ENCODE data around the gene MACROD1.

MACROD1 gene

GRCh38 chr11:64110465-64111375 is 55.2 kb downstream of the MACROD1 start:
- DNase-seq, result no peak

DNA sequence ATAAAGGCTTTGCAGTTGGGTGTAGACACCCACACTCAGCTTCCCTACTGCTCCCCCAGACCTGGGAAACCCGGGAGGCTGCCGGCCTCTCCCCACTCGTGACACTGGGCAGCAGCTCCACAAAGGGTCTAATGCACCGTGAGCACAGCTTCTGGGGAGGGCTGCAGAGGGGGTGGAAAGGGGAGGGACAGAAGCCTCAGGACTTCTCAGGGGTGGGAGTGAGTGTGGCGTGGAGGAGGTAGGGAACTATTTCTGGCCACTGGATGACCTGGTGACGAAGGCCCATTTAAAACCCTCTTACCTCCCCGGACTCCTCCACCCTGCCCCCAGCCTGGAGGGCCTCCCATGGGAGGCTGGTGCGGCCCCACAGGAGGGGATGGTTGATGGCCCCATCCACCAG is 56.6 kb downstream of the MACROD1 start:
- DNase-seq, result no peak

DNA sequence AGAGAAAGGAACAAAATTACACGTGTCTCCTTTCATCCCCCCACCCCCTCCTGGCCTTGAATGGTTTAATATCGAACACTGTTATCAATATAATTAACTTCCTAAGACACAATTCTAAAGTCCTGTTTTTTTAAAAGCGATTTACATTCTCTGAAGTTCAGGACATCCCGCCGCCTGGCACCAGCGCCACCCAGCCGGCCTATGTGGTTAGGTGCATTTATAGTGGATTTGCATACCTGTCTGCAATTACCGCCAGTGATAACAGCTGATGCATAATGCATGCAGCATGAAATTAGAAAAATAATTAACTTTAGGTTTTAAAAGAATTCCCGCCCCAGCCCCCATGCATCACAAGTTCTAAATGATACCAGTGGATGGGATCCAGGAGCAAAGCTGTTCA is 58.6 kb downstream of the MACROD1 start:
- DNase-seq, result no peak

GRCh38 chr11:64104632-64105031 is 61.3 kb downstream of the MACROD1 start:
- no peak for DNase-seq

DNA sequence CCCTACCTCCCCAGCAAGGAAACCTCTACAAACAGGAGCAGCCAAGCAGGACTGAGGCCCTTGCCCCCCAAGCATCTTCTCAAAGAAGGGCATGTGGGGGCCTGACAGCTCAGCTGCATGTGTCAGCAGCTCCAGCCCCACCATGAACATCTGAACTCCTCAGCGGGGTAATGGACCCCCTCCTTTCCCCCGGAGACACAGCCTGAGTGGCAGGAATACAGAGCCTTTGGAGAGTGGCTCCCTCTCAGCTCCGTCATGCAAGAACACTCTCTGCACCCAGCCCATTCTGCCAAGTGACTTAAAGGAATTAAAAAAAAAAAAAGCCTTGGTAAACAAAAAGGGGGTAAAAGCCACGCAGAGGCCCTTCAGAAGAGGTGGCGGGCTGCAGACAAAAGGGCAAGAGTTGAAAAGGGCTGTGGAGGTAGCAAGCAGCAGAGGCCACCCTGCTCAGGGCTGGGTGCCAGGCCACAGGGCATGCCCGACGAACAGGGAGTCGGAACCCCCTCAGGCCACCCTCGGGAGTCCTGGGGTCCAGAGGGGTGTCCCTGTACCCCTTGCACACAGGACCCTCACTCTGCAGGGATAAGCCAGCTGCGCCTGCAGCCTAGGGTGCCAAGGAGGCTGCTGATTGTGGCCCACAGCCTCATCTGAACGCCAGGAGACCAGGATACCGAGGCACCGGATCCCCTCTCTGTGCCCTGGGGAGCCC is 62.5 kb downstream of the MACROD1 start:
- DNase-seq, result no peak

- no peak for DNase-seq
These were observed 63.7 kb downstream of the MACROD1 start for GRCh38 chr11:64102005-64102738.

DNA sequence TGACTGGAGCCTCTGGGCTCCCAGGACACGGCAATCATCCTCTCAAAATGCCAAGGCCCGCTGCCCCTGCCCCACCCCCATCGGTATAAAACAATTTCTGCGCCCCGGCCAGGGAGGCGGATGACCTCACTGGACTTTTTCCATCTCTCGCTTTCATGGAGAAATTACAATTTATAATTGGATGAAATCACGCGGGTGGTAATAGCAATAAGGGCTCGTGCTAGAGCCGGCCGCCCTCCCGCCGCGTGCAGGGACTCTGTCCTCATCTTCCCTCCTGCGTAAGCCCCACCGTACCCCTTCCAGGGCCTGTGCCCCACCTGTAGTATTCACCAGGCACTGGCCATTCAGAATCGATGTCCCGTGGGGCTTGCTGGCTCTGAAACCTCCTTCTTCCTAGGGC is 64.5 kb downstream of the MACROD1 start:
- no peak for DNase-seq

GRCh38 chr11:64100782-64101353 is 65.0 kb downstream of the MACROD1 start:
- DNase-seq, result no peak

- no peak for DNase-seq
These were observed 65.6 kb downstream of the MACROD1 start for GRCh38 chr11:64100360-64100759.

DNA sequence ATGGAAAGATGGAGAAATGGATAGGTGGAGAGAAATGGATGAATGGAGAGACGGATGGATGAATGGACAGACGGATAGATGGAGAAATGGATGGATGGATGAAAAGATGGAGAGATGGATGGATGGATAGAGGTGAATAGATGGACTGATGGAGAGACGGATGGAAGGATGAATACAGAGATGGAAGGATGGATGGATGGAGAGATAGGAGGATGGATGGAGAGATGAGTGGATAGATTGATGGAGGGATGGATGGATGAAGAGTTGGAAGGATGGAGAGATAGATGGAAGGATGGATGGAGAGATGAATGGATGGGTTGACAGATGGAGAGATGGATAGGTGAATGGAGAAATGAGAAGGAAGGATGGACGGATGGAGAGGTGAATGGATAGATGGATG is 66.5 kb downstream of the MACROD1 start:
- DNase-seq, result no peak

- no peak for DNase-seq
These were observed 67.5 kb downstream of the MACROD1 start for GRCh38 chr11:64098318-64098831.

- no peak for DNase-seq
These were observed 68.2 kb downstream of the MACROD1 start for GRCh38 chr11:64097468-64098317.

GRCh38 chr11:64096835-64097234 is 69.1 kb downstream of the MACROD1 start:
- DNase-seq, result no peak

DNA sequence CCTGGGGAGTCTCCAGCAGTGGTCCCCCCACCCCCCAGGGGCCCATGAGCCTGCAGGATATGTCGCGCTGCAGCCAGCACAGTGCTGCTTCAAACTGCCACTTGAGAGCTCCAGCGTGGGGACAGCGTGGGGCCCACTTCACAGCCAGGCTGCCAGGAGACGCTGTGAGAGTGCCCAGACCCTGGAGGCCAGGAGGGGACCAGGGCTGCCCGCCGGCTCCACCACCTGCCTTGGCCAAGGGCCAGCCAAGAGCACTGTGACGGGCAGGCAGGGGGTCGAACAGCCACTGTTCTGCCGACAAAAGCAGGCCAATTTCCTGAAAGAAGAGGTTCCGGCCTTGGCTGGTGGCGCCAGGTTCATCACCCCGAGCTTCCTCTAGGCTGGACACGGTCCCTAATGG is 70.0 kb downstream of the MACROD1 start:
- DNase-seq, result no peak

DNA sequence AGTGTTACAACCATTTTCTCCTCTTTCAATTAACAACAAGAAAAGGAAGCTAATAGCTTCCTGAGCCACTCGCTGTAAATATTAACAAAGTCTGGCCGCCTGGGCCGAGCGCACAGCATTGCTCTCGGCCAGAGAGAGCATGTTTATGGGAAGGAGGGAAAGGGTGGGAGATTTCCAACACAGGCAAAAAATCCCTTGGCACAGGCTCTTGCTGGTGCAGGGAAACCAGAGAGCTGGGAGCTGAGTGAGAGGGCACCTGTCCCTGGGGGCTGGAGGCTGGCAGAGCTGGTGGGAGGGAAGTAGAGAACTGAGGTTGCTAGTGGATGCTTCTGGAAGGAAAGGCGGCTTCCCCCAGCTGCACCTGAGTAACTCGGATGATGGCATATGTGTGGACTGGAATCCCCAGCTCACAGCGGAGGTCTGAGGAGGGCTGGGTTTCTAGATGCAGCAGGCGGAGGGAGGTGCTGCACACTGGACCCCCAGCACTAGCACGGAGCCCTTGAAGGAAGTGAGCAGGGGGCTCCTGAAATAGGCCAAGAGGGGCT is 70.6 kb downstream of the MACROD1 start:
- DNase-seq, result no peak

DNA sequence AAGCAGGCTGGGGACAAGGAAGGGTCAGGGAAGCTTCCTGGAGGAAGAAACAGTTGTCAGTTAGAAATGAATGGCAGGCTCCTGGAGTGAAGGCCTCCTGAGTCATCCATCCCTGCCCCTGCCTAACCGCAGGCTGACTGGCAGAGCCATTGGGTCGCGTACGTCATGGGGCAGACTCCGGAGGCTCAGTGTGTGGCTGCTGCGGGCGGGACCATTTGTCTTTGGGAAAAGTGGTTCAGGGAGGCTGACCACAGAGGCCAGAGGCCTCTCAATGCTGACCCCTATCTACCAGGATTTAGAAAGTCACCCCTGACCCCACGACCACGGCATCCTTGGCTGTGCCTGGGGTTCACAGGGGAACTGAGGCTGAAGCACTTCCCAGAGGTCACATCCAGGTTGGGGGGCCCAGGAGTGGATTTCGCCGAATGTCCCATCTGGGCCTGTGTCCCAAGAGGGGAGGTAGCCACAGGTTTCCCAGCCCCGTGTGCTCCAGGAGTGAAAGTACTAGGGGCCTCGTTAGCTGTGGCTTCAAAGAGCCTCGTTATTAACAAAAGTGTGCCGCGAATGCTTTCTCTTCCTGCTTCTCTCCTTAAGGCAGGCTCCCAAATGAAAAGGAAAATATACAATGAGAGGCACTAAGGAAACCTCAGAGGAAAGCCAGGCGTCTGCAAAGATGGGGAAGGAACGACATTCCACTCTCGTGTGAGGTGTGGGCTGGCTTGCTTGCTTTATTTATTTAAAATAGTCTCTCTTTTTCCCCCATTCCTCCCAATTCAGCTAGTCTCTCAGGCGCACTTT is 71.3 kb downstream of the MACROD1 start:
- peak; percentile 91 for DNase-seq

DNA sequence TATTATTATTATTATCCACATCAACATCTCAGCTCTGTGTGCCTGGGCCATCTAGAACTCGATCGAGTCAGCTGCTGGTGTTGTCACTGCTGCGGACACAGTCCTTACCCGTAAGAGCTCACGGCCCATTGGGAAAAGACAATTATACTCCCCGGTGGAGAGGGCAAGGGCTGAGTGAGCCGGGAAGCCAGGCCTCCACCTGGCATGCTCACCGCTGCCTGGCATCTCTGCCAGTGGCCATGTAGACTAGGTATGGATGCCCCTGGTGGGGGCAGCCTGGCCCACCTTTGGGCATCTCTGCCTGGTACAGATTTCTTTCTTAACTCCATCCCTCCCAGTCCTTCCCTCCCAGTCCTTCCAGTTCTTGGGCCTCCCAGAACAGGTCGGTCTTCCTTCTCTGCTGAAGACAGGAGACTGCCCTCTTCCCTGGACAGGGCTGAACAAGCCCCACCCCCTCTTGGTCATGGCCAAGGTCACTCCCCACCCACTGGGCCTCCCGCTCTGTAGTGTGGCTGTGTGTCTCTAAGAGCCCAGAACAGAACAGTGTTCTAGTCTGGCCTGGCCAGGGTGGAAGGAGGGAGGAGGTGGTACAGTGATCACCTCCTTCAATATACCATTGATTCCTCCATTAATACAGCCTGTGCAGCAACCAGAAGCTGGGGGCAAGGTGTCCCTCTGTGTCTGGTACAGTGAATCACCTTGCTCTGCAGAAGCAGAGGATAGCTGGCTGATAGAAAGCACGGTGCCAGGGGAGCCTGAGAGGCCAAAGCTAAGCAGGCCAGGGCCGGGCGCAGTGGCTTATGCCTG is 72.5 kb downstream of the MACROD1 start:
- no peak for DNase-seq

DNA sequence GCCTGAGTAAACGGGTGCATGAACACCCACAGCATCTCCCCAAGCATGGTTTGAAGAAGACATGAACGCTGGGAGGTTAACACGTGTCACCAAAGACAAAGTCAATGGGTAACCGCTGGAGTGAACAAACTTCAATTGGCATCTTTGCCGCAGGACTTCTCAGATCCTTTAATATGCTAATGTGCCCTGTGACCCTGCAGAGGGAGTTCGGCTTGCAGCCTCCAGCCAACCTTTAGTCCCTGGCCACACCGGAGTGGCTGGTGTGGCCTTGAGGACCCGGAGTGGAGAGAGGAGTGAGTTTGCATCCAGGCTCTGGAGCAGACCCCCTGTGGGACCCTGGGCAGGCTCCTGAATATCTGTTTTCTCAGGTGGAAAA is 73.2 kb downstream of the MACROD1 start:
- no peak for DNase-seq

- no peak for DNase-seq
These were observed 73.7 kb downstream of the MACROD1 start for GRCh38 chr11:64092111-64092760.

Data from EL (cell line).